Liver (tissue), 9 donors: ENCODE data around the gene TANC1. TPM values are rescaled to one million over a fixed set of nuclear protein-coding genes. Genes with fewer than 3 reads are reported as not detected.

Experiments used
- DNase-seq: peaks from one replicate; pipeline ENCODE4 v3.0.0-alpha.2; 2017; ENCODE audit warnings: low spot score
- H3K27ac ChIP-seq, 2 donors: one replicate each; pipeline ENCODE4 v1.7.0; 2013; ENCODE audit warnings: inconsistent platforms in 2 of 2, low read length in 2 of 2, control low read depth in 1 of 2, low read depth in 1 of 2, mild to moderate bottlenecking in 1 of 2
- H3K27me3 ChIP-seq, 4 donors: one replicate each; pipeline versions ENCODE4 v1.6.1 to v1.7.0; 2013; ENCODE audit warnings: low read length in 3 of 4, inconsistent platforms in 1 of 4, mild to moderate bottlenecking in 1 of 4, moderate library complexity in 1 of 4; ENCODE audit not compliant: control insufficient read depth in 4 of 4, insufficient read depth in 4 of 4
- H3K36me3 ChIP-seq, 4 donors: one replicate each; pipeline versions ENCODE4 v1.6.1 to v1.7.0; 2013; ENCODE audit warnings: low read length in 3 of 4, mild to moderate bottlenecking in 3 of 4, low read depth in 1 of 4, moderate library complexity in 1 of 4; ENCODE audit not compliant: control insufficient read depth in 4 of 4, insufficient read depth in 3 of 4
- H3K4me1 ChIP-seq, 4 donors: one replicate each; pipeline versions ENCODE4 v1.6.1 to v1.7.0; 2013; ENCODE audit warnings: low read length in 3 of 4, mild to moderate bottlenecking in 3 of 4, moderate library complexity in 1 of 4; ENCODE audit not compliant: control insufficient read depth in 4 of 4, insufficient read depth in 4 of 4
- H3K4me3 ChIP-seq, 3 donors: one replicate each; pipeline versions ENCODE4 v1.6.1 to v1.7.0; 2013; ENCODE audit warnings: low read length in 3 of 3, control low read depth in 1 of 3, low read depth in 1 of 3, mild to moderate bottlenecking in 1 of 3
- H3K9ac ChIP-seq, 2 donors: one replicate each; pipeline ENCODE4 v1.7.0; 2013; ENCODE audit warnings: low read length in 2 of 2, mild to moderate bottlenecking in 2 of 2, moderate library complexity in 2 of 2, control low read depth in 1 of 2, low read depth in 1 of 2
- H3K9me3 ChIP-seq, 4 donors: one replicate each; pipeline versions ENCODE4 v1.6.1 to v1.7.0; 2013; ENCODE audit warnings: low read length in 3 of 4; ENCODE audit not compliant: control insufficient read depth in 4 of 4
- ATF3 ChIP-seq: IDR thresholded peaks from 2 replicates; pipeline ENCODE4 v1.6.1; 2016; ENCODE audit warnings: antibody characterized with exemption
- CTCF ChIP-seq: fragments of 150-350 bp; IDR thresholded peaks from 2 replicates; pipeline ENCODE4 v1.5.1; 2017; ENCODE audit warnings: improper control_type of control experiment, low read depth, low read length; ENCODE audit not compliant: missing input control
- EGR1 ChIP-seq, 2 donors: IDR thresholded peaks; 2 replicates each; pipeline ENCODE4 v1.6.1; 2016 to 2018; ENCODE audit warnings: antibody characterized with exemption in 2 of 2, low read depth in 2 of 2
- FOXA1 ChIP-seq: IDR thresholded peaks from 2 replicates; pipeline ENCODE4 v1.6.1; 2016; ENCODE audit warnings: antibody characterized with exemption
- FOXA2 ChIP-seq: IDR thresholded peaks from 2 replicates; pipeline ENCODE4 v1.6.1; 2016; ENCODE audit warnings: antibody characterized with exemption
- GABPA ChIP-seq, 2 donors: IDR thresholded peaks in 1 of 2; conservative IDR thresholded peaks in 1 of 2; 2 replicates each; pipeline ENCODE4 v1.6.1; 2016; ENCODE audit warnings: antibody characterized with exemption in 2 of 2, mild to moderate bottlenecking in 1 of 2, moderate library complexity in 1 of 2
- HNF4A ChIP-seq, 2 donors: conservative IDR thresholded peaks; 2 replicates each; pipeline ENCODE4 v1.6.1; 2016; ENCODE audit warnings: antibody characterized with exemption in 2 of 2, mild to moderate bottlenecking in 2 of 2
- HNF4G ChIP-seq: IDR thresholded peaks from 2 replicates; pipeline ENCODE4 v1.6.1; 2016; ENCODE audit warnings: antibody characterized with exemption
- JUND ChIP-seq, 2 donors: IDR thresholded peaks; 2 replicates each; pipeline ENCODE4 v1.6.1; 2016; ENCODE audit warnings: antibody characterized with exemption in 2 of 2
- MAX ChIP-seq: IDR thresholded peaks from 2 replicates; pipeline ENCODE4 v1.6.1; 2016; ENCODE audit warnings: antibody characterized with exemption
- NR2F2 ChIP-seq: IDR thresholded peaks from 2 replicates; pipeline ENCODE4 v1.6.1; 2016; ENCODE audit warnings: antibody characterized with exemption
- RAD21 ChIP-seq, 2 donors: IDR thresholded peaks; 2 replicates each; pipeline ENCODE4 v1.6.1; 2016; ENCODE audit warnings: antibody characterized with exemption in 2 of 2, mild to moderate bottlenecking in 2 of 2
- REST ChIP-seq: IDR thresholded peaks from 2 replicates; pipeline ENCODE4 v1.6.1; 2016; ENCODE audit warnings: antibody characterized with exemption, mild to moderate bottlenecking
- RXRA ChIP-seq, 2 donors: IDR thresholded peaks; 2 replicates each; pipeline ENCODE4 v1.6.1; 2017 to 2018; ENCODE audit warnings: antibody characterized with exemption in 2 of 2, mild to moderate bottlenecking in 1 of 2
- SP1 ChIP-seq: IDR thresholded peaks from 2 replicates; pipeline ENCODE4 v1.6.1; 2018; ENCODE audit warnings: antibody characterized with exemption, mild to moderate bottlenecking
- TAF1 ChIP-seq: conservative IDR thresholded peaks from 2 replicates; pipeline ENCODE4 v1.6.1; 2016; ENCODE audit warnings: antibody characterized with exemption, mild to moderate bottlenecking
- YY1 ChIP-seq: IDR thresholded peaks from 2 replicates; pipeline ENCODE4 v1.6.1; 2016; ENCODE audit warnings: antibody characterized with exemption, mild to moderate bottlenecking
- ZBTB33 ChIP-seq: IDR thresholded peaks from 2 replicates; pipeline ENCODE4 v1.6.1; 2016; ENCODE audit warnings: antibody characterized with exemption
- WGBS: extraction: QIAGEN DNeasy Blood & Tissue Kit; methylation state at CpG from one replicate; pipeline ENCODE4 v1.1.7; 2013; 5-methylcytosine and 5-hydroxymethylcytosine counted together
- polyA plus RNA-seq, 2 donors: library from polyadenylated mRNA; stranded (reverse) in 1 of 2; unstranded in 1 of 2; fragments of 200-250 nt in 1 of 2; fragments of >200 nt in 1 of 2; fragmentation: Nextera tagmentation in 1 of 2; extraction: Ambion mirVana in 1 of 2; gene quantifications; one replicate each; pipeline versions ENCODE4 v1.2.1 to v1.2.3, GENCODE V29; 2013 to 2015
- total RNA-seq, 2 donors: library from RNA; depleted of rRNA; stranded (reverse); fragments of >200 nt; gene quantifications; one replicate each; pipeline ENCODE4 v1.2.3, GENCODE V29; 2014
- donor health status: healthy.
- donor health status: healthy.
- donor health status: healthy.
- donor health status: healthy.
- donor health status: healthy.

The TANC1 gene
- total and polyA plus RNA-seq, 4 donors: 3.7 to 17.7 (median 5.2) TPM

GRCh38 chr2:159073256-159073655 lies 104.8 kb downstream of the TANC1 start:
- no peak for DNase-seq
- TF ChIP-seq TAF1 (no peak), FOXA1 (no peak), GABPA (IDR thresholded peaks at IDR 0.05 in 1 of 2, conservative IDR thresholded peaks at IDR 0.05 in 1 of 2) (no peak), NR2F2 (no peak), YY1 (no peak), CTCF (no peak), MAX (no peak), ATF3 (no peak), RAD21 (IDR thresholded peaks at IDR 0.05) (no peak), HNF4A (conservative IDR thresholded peaks at IDR 0.05) (no peak), EGR1 (IDR thresholded peaks at IDR 0.05; ENCODE audit: low read depth in 2 of 2) (no peak), ZBTB33 (no peak), RXRA (IDR thresholded peaks at IDR 0.05) (no peak), FOXA2 (no peak), REST (no peak), SP1 (no peak), JUND (IDR thresholded peaks at IDR 0.05) (no peak), HNF4G (no peak)
- Histone ChIP-seq H3K4me3 (no peak overlapping the region), H3K27ac (no peak overlapping the region), H3K9ac (no peak overlapping the region), H3K36me3 (no peaks in the 10 kb centered on the region), H3K27me3 (no peaks in the 10 kb centered on the region), H3K4me1 (no peaks in the 10 kb centered on the region), H3K9me3 (no peaks in the 10 kb centered on the region)
- 82% methylated on average over 2 of the region's 2 CpGs for WGBS

- no peak for DNase-seq
- TF ChIP-seq CTCF (no peak), TAF1 (no peak)
- Histone ChIP-seq H3K27ac (no peak overlapping the region), H3K9me3 (peaks cover 0 to 3% (median 0%) of the 10 kb centered on the region in 4 donors), H3K27me3 (no peaks in the 10 kb centered on the region), H3K4me3 (no peak overlapping the region), H3K36me3 (no peaks in the 10 kb centered on the region), H3K9ac (no peak overlapping the region), H3K4me1 (no peaks in the 10 kb centered on the region)
- WGBS: 96% methylated on average over 7 of the region's 7 CpGs
These were observed 106.2 kb downstream of the TANC1 start for GRCh38 chr2:159074605-159075004.
